Measurements from ENCODE around the gene ANO1.

The ANO1 gene

DNA sequence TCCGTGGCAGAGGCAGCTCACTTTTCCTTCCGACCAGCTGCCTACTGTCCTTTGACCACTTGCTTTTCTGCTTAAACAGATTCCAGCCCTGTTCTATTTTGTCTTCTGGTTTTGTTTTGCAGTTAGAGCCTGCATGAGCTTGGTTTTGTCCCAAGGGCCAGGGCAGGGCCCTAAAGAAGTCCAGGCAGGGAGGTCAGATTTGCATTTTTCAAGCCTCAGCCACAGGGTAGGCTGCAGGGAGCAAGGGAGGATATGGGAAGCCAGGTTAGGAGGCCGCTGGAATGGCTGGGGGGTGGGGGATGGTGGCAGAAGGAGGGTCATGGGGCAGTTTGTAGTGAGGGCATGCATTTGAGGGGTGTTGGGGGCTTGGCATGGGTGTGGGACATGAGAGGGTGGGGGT is 148.1 kb downstream of the ANO1 start:
- no peak for DNase-seq

DNA sequence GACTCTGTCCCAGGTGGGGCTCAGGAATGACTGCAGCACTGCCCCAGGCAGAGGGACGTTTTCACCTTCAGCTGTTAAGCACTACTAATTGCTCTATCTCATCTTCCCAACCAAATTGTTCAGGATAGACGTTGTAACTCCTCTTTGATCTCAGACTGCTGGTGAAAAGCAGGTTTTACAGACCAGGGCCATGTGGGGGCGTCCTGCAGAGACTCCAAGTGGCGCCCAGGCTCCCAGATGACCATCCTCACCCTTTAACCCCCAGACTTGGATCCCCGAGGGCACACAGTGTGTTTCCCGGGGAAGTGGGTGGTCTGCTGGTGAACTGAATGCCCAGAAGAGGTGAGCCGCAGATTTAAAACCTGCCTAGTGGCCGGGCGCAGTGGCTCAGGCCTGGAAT is 148.8 kb downstream of the ANO1 start:
- DNase-seq: no peak

DNA sequence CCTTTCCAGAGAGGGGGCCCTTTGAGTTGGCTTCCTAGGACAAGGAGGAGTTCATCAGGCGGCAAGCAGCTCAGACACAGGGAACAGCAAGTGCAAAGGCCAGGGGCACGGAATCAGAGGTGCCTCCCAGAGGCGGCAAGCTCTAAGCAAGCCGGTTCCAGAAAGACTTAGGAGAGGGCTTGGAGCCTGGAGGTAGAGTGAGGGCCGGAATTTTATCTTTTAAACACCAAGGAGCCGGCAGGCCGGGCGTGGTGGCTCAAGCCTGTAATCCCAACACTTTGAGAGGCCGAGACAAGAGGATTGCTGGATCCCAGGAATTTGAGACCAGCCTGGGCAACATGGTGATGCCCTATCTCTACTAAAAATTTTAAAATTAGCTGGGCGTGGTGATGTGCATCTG is 151.6 kb downstream of the ANO1 start:
- DNase-seq: no peak

DNA sequence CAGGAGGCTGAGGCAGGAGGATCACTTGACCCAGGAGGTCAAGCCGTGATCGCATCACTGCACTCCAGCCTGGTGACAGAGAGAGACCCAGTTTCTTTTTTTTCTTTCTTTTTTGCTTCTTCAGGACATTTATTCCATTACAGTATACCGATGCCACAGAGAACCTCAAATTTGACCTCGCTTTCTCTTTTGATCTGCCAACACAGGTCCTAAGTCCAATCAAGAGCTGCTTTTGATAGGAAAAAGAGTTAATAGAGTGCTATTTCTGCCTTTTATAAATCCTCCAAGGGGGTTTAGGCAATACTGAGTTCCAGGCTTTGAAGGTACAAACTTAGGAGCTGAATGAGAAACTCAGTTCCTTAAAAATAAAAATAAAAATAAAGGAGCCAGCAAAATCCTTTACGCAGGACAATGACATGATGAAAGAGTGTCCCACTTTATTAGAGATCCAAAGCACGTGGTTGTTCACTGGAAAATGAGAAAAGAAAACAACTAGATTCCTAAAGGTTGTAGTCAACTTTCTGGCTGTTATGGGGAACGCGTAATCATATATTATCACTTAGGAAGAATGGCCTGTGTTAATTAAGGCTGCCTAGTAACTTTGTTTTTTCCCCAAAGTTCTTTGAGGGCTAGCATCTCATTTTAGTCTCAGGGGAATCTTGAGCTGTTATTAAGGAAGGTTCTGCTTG is 152.2 kb downstream of the ANO1 start:
- DNase-seq: no peak

DNA sequence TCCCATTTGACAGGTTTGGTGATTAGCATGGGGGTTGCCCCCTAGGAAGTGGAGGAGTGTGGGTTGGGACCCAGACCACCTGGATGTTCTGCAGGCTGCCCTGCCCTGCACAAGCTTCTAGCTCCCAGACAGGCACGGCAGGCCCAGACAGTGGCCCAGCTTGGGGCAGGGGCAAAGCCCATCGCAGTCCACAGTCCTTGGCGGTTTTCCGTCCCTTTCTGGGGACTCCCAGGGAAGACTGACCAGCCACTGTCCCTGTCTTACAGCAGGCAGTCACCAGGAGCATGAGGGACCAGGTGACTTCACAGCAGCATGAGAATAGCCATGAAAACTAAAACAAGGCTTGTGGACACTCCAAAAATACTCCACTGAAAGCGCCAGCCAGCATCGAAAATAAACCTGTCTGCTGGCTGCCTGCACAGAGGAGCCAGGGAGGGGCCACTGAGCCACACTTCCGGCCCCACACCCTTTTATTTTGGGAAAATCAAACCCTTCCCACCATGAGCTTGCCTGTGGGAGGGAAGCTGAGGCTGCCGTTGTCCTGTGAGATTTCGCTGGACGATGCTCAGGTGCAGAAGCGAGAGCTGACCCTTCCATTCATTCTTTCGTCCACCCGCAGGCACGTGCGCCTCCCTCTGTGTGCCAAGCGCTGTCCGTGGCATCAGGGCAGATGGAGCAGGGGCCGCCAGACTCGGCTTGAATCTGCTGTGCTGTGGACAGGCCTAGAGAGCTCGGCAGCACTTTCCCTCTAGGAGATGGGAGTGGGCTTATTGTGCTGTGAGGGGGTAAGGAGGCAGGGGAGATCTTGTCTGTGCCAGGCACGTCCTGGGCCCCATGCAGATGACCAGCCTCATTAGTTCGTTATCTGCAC is 153.0 kb downstream of the ANO1 start:
- no peak for DNase-seq

DNA sequence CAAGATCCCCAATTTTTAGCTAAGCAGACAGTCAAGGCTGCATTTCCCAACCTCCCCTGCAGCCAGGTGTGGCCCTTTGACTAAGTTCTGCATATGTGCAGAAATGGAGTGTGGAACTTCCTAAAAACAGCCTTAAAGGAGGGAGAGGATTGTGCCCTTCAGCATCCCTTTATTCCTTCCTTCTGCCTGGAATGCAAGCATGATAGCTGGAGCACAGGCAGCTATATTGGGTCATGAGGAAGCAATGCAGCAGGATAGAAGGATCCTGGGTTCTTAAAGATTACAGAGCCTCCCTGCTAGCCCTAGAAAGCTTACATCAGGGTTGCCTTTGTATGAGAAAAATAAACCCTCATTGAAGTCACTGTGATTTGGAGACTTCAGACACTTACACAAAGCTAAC is 154.9 kb downstream of the ANO1 start:
- no peak for DNase-seq

DNA sequence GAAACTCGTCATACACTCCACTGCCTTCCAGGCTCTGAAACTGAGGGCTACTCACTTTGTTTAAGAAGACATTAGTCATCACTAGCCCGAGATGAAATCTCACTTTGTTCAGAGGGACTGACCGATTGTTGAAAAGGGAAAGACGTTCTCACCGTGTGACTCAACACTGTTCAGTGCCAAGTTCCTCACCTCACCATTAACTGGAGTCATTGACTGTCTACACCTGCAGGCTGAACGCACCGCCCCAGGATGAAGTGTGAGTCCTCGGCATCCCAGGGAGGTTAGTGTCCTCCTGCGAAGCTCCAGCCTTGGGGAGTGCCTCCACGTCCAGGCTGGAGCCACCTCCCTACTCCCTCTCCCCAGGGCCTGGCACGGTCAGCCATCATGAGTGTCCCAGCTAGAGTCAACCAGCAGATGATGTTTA is 155.4 kb downstream of the ANO1 start:
- no peak for DNase-seq

DNA sequence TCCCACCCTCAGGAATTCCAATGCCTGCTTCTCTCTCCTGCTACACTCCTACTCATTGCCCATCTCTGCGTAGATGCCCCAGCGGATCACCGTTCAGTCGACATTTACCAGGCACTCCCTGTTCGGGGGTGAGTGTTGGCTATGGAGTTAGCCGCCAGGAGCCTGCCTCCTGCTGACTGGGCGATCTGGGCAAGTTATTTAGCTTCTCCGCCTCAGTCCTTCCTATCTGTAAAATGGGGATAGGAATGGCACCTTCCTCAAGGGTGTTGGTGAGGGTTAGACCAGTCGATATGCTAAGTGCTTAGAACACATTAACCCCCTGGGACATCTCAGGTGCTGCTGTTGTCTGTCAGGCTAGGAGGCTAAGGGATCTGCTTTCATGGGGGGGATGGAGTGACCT is 155.8 kb downstream of the ANO1 start:
- no peak for DNase-seq

Measured in CD4-positive, alpha-beta T cell treated with Interleukin-21 for 1 hour (primary cell).